ENCODE measurements around the gene PIGW.

- no peak for TF ChIP-seq CTCF (conservative IDR thresholded peaks at IDR 0.05)
- no peak for TF ChIP-seq EZH2 (IDR thresholded peaks at IDR 0.05; ENCODE audit: low read depth)
These were observed 24.2 kb upstream of the PIGW start for GRCh38 chr17:36510636-36511035.
